ENCODE results near the gene PRRX1.

- no peak for TF ChIP-seq ZNF704 (tag by site-specific recombination; IDR thresholded peaks at IDR 0.05)
- TF ChIP-seq ZNF362 (tag by site-specific recombination; IDR thresholded peaks at IDR 0.05): no peak
- TF ChIP-seq ZNF121 (tag by site-specific recombination; IDR thresholded peaks at IDR 0.05): no peak
- no peak for TF ChIP-seq ZNF610 (tag by site-specific recombination; IDR thresholded peaks at IDR 0.05; ENCODE audit: borderline replicate concordance)
- no peak for TF ChIP-seq ZNF174 (tag by site-specific recombination; IDR thresholded peaks at IDR 0.05)
- no peak for TF ChIP-seq CTCF (tag by site-specific recombination; IDR thresholded peaks at IDR 0.05)
- no peak for TF ChIP-seq ZNF274 (IDR thresholded peaks at IDR 0.05; ENCODE audit: low read length)
- TF ChIP-seq ZNF274 (tag by site-specific recombination; IDR thresholded peaks at IDR 0.05; ENCODE audit: borderline replicate concordance): no peak
- TF ChIP-seq REST (tag by site-specific recombination; IDR thresholded peaks at IDR 0.05): no peak
- TF ChIP-seq ZBTB17 (tag by site-specific recombination; IDR thresholded peaks at IDR 0.05): no peak
- TF ChIP-seq ZNF580 (tag by site-specific recombination; IDR thresholded peaks at IDR 0.05): no peak
Measured at GRCh38 chr1:170739803-170740202, 75.9 kb downstream of the PRRX1 start.
